Neuronal stem cell (in vitro differentiated cells): ENCODE measurements around the gene CLBA1.

Experiments used
- DNase-seq: peaks from one replicate; pipeline ENCODE4 v3.0.0-alpha.2; 2013; ENCODE audit warnings: low spot score
- H2AFZ ChIP-seq: one replicate; pipeline ENCODE4 v1.6.1; 2013; ENCODE audit warnings: mild to moderate bottlenecking, low read length, inconsistent platforms
- H2AK5ac ChIP-seq: 2 replicates; pipeline ENCODE4 v1.6.1; 2013; ENCODE audit warnings: low read depth, mild to moderate bottlenecking, inconsistent platforms, low read length, moderate library complexity, mixed read lengths
- H2BK120ac ChIP-seq: 2 replicates; pipeline ENCODE4 v1.6.1; 2013; ENCODE audit warnings: low read depth, mild to moderate bottlenecking, inconsistent platforms, low read length, moderate library complexity, mixed read lengths
- H2BK12ac ChIP-seq: one replicate; pipeline ENCODE4 v1.6.1; 2013; ENCODE audit warnings: low read length, inconsistent platforms
- H2BK15ac ChIP-seq: 2 replicates; pipeline ENCODE4 v1.6.1; 2013; ENCODE audit warnings: mild to moderate bottlenecking, low read length, inconsistent platforms, mixed read lengths
- H2BK5ac ChIP-seq: one replicate; pipeline ENCODE4 v1.6.1; 2013; ENCODE audit warnings: inconsistent platforms, mild to moderate bottlenecking, low read length, moderate library complexity
- H3K14ac ChIP-seq: one replicate; pipeline ENCODE4 v1.6.1; 2013; ENCODE audit warnings: low read length, inconsistent platforms
- H3K18ac ChIP-seq: 2 replicates; pipeline ENCODE4 v1.6.1; 2013; ENCODE audit warnings: low read length, inconsistent platforms
- H3K23ac ChIP-seq: 2 replicates; pipeline ENCODE4 v1.6.1; 2013; ENCODE audit warnings: low read depth, mild to moderate bottlenecking, mixed read lengths, low read length, inconsistent platforms; ENCODE audit not compliant: poor library complexity
- H3K27ac ChIP-seq: replicated peaks from 3 replicates; pipeline ENCODE4 v1.5.1; 2013; ENCODE audit warnings: low read length, inconsistent platforms
- H3K27me3 ChIP-seq, 3 experiments: 2 replicates each; pipeline ENCODE4 v1.6.1; 2013; ENCODE audit warnings: low read length in 3 of 3, mild to moderate bottlenecking in 2 of 3, inconsistent platforms in 1 of 3, low read depth in 1 of 3, mixed read lengths in 1 of 3, moderate library complexity in 1 of 3; ENCODE audit not compliant: control insufficient read depth in 3 of 3, insufficient read depth in 3 of 3
- H3K36me3 ChIP-seq, 2 donors: replicated peaks in 1 of 2; 2 replicates each; pipeline ENCODE4 v1.6.1; 2013; ENCODE audit warnings: low read length in 2 of 2; ENCODE audit not compliant: control insufficient read depth in 2 of 2, insufficient read depth in 2 of 2
- H3K4ac ChIP-seq: 2 replicates; pipeline ENCODE4 v1.6.1; 2013; ENCODE audit warnings: inconsistent platforms, mild to moderate bottlenecking, low read length, moderate library complexity
- H3K4me1 ChIP-seq, 2 donors: 1 replicate in 1 of 2; 2 replicates in 1 of 2; pipeline ENCODE4 v1.6.1; 2013; ENCODE audit warnings: low read length in 2 of 2, low read depth in 1 of 2; ENCODE audit not compliant: control insufficient read depth in 2 of 2, insufficient read depth in 1 of 2
- H3K4me2 ChIP-seq: one replicate; pipeline ENCODE4 v1.6.1; 2013; ENCODE audit warnings: mild to moderate bottlenecking, low read length, inconsistent platforms; ENCODE audit not compliant: insufficient read depth, poor library complexity, severe bottlenecking
- H3K4me3 ChIP-seq, 2 donors: 2 replicates each; pipeline ENCODE4 v1.5.1; 2013; ENCODE audit warnings: low read length in 2 of 2, mild to moderate bottlenecking in 2 of 2, inconsistent platforms in 1 of 2, moderate library complexity in 1 of 2
- H3K79me1 ChIP-seq: one replicate; pipeline ENCODE4 v1.6.1; 2013; ENCODE audit warnings: low read depth, mild to moderate bottlenecking, inconsistent platforms, low read length, moderate library complexity
- H3K9ac ChIP-seq: one replicate; pipeline ENCODE4 v1.6.1; 2013; ENCODE audit warnings: mild to moderate bottlenecking, low read depth, low read length, inconsistent platforms; ENCODE audit not compliant: poor library complexity
- H3K9me3 ChIP-seq, 2 donors: replicated peaks in 1 of 2; 2 replicates each; pipeline versions ENCODE3 to v1.6.1; 2013; ENCODE audit warnings: low read length in 2 of 2, mild to moderate bottlenecking in 2 of 2, inconsistent platforms in 1 of 2, low read depth in 1 of 2, mixed read lengths in 1 of 2, moderate library complexity in 1 of 2; ENCODE audit not compliant: control insufficient read depth in 2 of 2, insufficient read depth in 1 of 2
- H4K8ac ChIP-seq: one replicate; pipeline ENCODE4 v1.6.1; 2013; ENCODE audit warnings: low read depth, mild to moderate bottlenecking, inconsistent platforms, low read length, moderate library complexity
- H4K91ac ChIP-seq: one replicate; pipeline ENCODE4 v1.6.1; 2013; ENCODE audit warnings: low read length, low read depth, mild to moderate bottlenecking, inconsistent platforms; ENCODE audit not compliant: poor library complexity
- WGBS, 2 donors: extraction: QIAGEN DNeasy Blood & Tissue Kit; methylation state at CpG; one replicate each; pipeline ENCODE4 v1.1.7; 2013; ENCODE audit warnings: missing lambda C conversion rate in 2 of 2, mixed read lengths in 1 of 2; ENCODE audit not compliant: insufficient read length in 2 of 2, insufficient replicate concordance in 1 of 2; ENCODE audit errors: extremely low coverage in 2 of 2; 5-methylcytosine and 5-hydroxymethylcytosine counted together

The CLBA1 gene

GRCh38 chr14:104965561-104966231 lies 19.9 kb upstream of the CLBA1 start:
- Histone ChIP-seq H3K4me1 (peaks cover 12 to 26% of the 10 kb centered on the region in 2 donors), H3K36me3 (no peaks in the 10 kb centered on the region), H3K27ac (no peak overlapping the region), H3K4me2 (no peak overlapping the region), H3K4me3 (no peak overlapping the region), H3K18ac (peak overlapping the region; percentile 71), H2AFZ (no peak overlapping the region), H2BK15ac (peak overlapping the region; percentile 79), H4K8ac (peak overlapping the region; percentile 65), H3K23ac (peak overlapping the region; percentile 85), H3K9me3 (peaks cover 0 to 2% of the 10 kb centered on the region in 2 donors), H2BK12ac (peak overlapping the region; percentile 84), H4K91ac (no peak overlapping the region), H2BK5ac (peak overlapping the region; percentile 53), H3K14ac (no peak overlapping the region), H2AK5ac (peak overlapping the region; percentile 97), H2BK120ac (peak overlapping the region; percentile 47), H3K27me3 (peaks cover 0 to 64% (median 9%) of the 10 kb centered on the region in 3 experiments), H3K79me1 (no peaks in the 10 kb centered on the region), H3K4ac (no peak overlapping the region), H3K9ac (no peak overlapping the region)
- DNase-seq = no peak
- no CpG with 5 or more reads among the region's 13 CpGs for WGBS, 2 donors

GRCh38 chr14:104966261-104966865 lies 19.2 kb upstream of the CLBA1 start:
- peak overlapping the region; percentile 71 for H3K18ac ChIP-seq
- no peak overlapping the region for H3K4ac ChIP-seq
- H2BK15ac ChIP-seq = peak overlapping the region; percentile 79
- H3K27ac ChIP-seq = no peak overlapping the region
- H2AK5ac ChIP-seq = peak overlapping the region; percentile 97
- peak overlapping the region; percentile 56 for H3K14ac ChIP-seq
- no peaks in the 10 kb centered on the region for H3K79me1 ChIP-seq
- no peak overlapping the region for H3K4me3 ChIP-seq
- H3K27me3 ChIP-seq = peaks cover 0 to 69% (median 9%) of the 10 kb centered on the region in 3 experiments
- WGBS, 2 donors = no CpG with 5 or more reads among the region's 9 CpGs
- no peaks in the 10 kb centered on the region for H3K36me3 ChIP-seq
- H3K4me2 ChIP-seq = no peak overlapping the region
- peaks cover 0 to 2% of the 10 kb centered on the region in 2 donors for H3K9me3 ChIP-seq
- DNase-seq = no peak
- no peak overlapping the region for H4K91ac ChIP-seq
- H2BK120ac ChIP-seq = no peak overlapping the region
- no peak overlapping the region for H2AFZ ChIP-seq
- H3K9ac ChIP-seq = peak overlapping the region; percentile 21
- peak overlapping the region; percentile 5 for H3K23ac ChIP-seq
- no peak overlapping the region for H4K8ac ChIP-seq
- peak overlapping the region; percentile 90 for H2BK12ac ChIP-seq
- peaks cover 12 to 27% of the 10 kb centered on the region in 2 donors for H3K4me1 ChIP-seq
- H2BK5ac ChIP-seq = no peak overlapping the region

GRCh38 chr14:104966981-104967385 lies 18.6 kb upstream of the CLBA1 start:
- H3K18ac ChIP-seq = peak overlapping the region; percentile 99
- peak overlapping the region; percentile 47 for H3K14ac ChIP-seq
- H2BK5ac ChIP-seq = no peak overlapping the region
- peak overlapping the region; percentile 67 for H2BK120ac ChIP-seq
- no peak for DNase-seq
- no peak overlapping the region for H3K27ac ChIP-seq
- no peak overlapping the region for H3K4me2 ChIP-seq
- H4K8ac ChIP-seq = peak overlapping the region; percentile 92
- H3K9me3 ChIP-seq = peaks cover 0 to 2% of the 10 kb centered on the region in 2 donors
- no peaks in the 10 kb centered on the region for H3K36me3 ChIP-seq
- H2BK12ac ChIP-seq = peak overlapping the region; percentile 90
- peak overlapping the region; percentile 68 for H3K23ac ChIP-seq
- peak overlapping the region; percentile 84 for H3K9ac ChIP-seq
- H3K27me3 ChIP-seq = peaks cover 0 to 74% (median 9%) of the 10 kb centered on the region in 3 experiments
- H3K4me3 ChIP-seq = peak overlapping the region in 1 of 2 donors; percentile 44
- peaks cover 12 to 27% of the 10 kb centered on the region in 2 donors for H3K4me1 ChIP-seq
- H2AK5ac ChIP-seq = peak overlapping the region; percentile 97
- H3K4ac ChIP-seq = peak overlapping the region; percentile 99
- no peaks in the 10 kb centered on the region for H3K79me1 ChIP-seq
- peak overlapping the region; percentile 92 for H2AFZ ChIP-seq
- H4K91ac ChIP-seq = peak overlapping the region; percentile 72
- WGBS, 2 donors = no CpG with 5 or more reads among the region's 8 CpGs
- H2BK15ac ChIP-seq = peak overlapping the region; percentile 79
